ENCODE measurements around the gene IZUMO4. TPM values are rescaled to one million over a fixed set of nuclear protein-coding genes. Genes with fewer than 3 reads are reported as not detected.

IZUMO4 gene
- polyA plus RNA-seq, 1 donor from 2014 or later: 39.3 TPM

- H3K4me2 ChIP-seq (ENCODE audit: low read length): no peak overlapping the region
- H3F3A ChIP-seq (ENCODE audit: insufficient read depth, low read length, poor library complexity, severe bottlenecking): no peaks in the 10 kb centered on the region
- H3K4me3 ChIP-seq (ENCODE audit: low read length): no peak overlapping the region
- no peaks in the 10 kb centered on the region for H3K36me3 ChIP-seq (ENCODE audit: insufficient read depth, low read length)
- H3K79me2 ChIP-seq (replicated peaks; ENCODE audit: insufficient read depth, low read length): no peaks in the 10 kb centered on the region
- no peak overlapping the region for H3K9ac ChIP-seq (ENCODE audit: low read length)
- no peak overlapping the region for H2AFZ ChIP-seq (ENCODE audit: low read depth, low read length)
- no peak overlapping the region for H3K27ac ChIP-seq (ENCODE audit: low read length)
- no peaks in the 10 kb centered on the region for H3K9me2 ChIP-seq (ENCODE audit: insufficient read depth, low read length)
- H3K9me3 ChIP-seq (ENCODE audit: low read length): no peaks in the 10 kb centered on the region
- no peaks in the 10 kb centered on the region for H3K27me3 ChIP-seq (ENCODE audit: insufficient read depth, low read depth, low read length)
- H4K20me1 ChIP-seq (ENCODE audit: insufficient read depth): no peaks in the 10 kb centered on the region
- TF ChIP-seq REST (IDR thresholded peaks at IDR 0.05; ENCODE audit: borderline replicate concordance) (no peak), EZH2 (IDR thresholded peaks at IDR 0.05; ENCODE audit: borderline replicate concordance, insufficient read depth, low read length, poor library complexity, severe bottlenecking) (no peak), MXI1 (conservative IDR thresholded peaks at IDR 0.05; ENCODE audit: poor library complexity, severe bottlenecking) (no peak), CTCF (IDR thresholded peaks at IDR 0.05; ENCODE audit: poor library complexity, severe bottlenecking) (no peak), RAD21 (conservative IDR thresholded peaks at IDR 0.05) (no peak), TAF1 (IDR thresholded peaks at IDR 0.05; ENCODE audit: low read depth) (no peak), EP300 (conservative IDR thresholded peaks at IDR 0.05; ENCODE audit: poor library complexity, severe bottlenecking) (no peak), POLR2AphosphoS5 (IDR thresholded peaks at IDR 0.05) (no peak), SMC3 (conservative IDR thresholded peaks at IDR 0.05; ENCODE audit: poor library complexity) (no peak)
Measured at GRCh38 chr19:2123682-2124387, 27.1 kb downstream of the IZUMO4 start.

- Histone ChIP-seq H3F3A (ENCODE audit: insufficient read depth, low read length, poor library complexity, severe bottlenecking) (no peaks in the 10 kb centered on the region), H3K4me3 (ENCODE audit: low read length) (no peak overlapping the region), H2AFZ (ENCODE audit: low read depth, low read length) (no peak overlapping the region), H3K9ac (ENCODE audit: low read length) (no peak overlapping the region), H3K4me2 (ENCODE audit: low read length) (no peak overlapping the region), H3K9me3 (ENCODE audit: low read length) (no peaks in the 10 kb centered on the region), H3K27me3 (ENCODE audit: insufficient read depth, low read depth, low read length) (no peaks in the 10 kb centered on the region), H4K20me1 (ENCODE audit: insufficient read depth) (no peaks in the 10 kb centered on the region), H3K27ac (ENCODE audit: low read length) (no peak overlapping the region), H3K9me2 (ENCODE audit: insufficient read depth, low read length) (no peaks in the 10 kb centered on the region), H3K79me2 (replicated peaks; ENCODE audit: insufficient read depth, low read length) (no peaks in the 10 kb centered on the region), H3K36me3 (ENCODE audit: insufficient read depth, low read length) (no peaks in the 10 kb centered on the region)
- TF ChIP-seq RAD21 (conservative IDR thresholded peaks at IDR 0.05) (no peak), TAF1 (IDR thresholded peaks at IDR 0.05; ENCODE audit: low read depth) (no peak), SMC3 (conservative IDR thresholded peaks at IDR 0.05; ENCODE audit: poor library complexity) (no peak), EZH2 (IDR thresholded peaks at IDR 0.05; ENCODE audit: borderline replicate concordance, insufficient read depth, low read length, poor library complexity, severe bottlenecking) (no peak), EP300 (conservative IDR thresholded peaks at IDR 0.05; ENCODE audit: poor library complexity, severe bottlenecking) (no peak)
Measured at GRCh38 chr19:2126879-2127518, 30.3 kb downstream of the IZUMO4 start.
